HG03103 (cell line): ENCODE results near the gene BRINP3.

Experiments used
- ATAC-seq: cut with Tn5 transposase; IDR thresholded peaks from one replicate; pipeline ENCODE4 v1.9.1; 2021; ENCODE audit warnings: low read depth; ENCODE audit not compliant: unreplicated experiment

Gene BRINP3

GRCh38 chr1:190327271-190327670 lies 150.4 kb downstream of the BRINP3 start:
- ATAC-seq, result no peak

- ATAC-seq, result no peak
Measured at GRCh38 chr1:190323530-190323929, 154.1 kb downstream of the BRINP3 start.

DNA sequence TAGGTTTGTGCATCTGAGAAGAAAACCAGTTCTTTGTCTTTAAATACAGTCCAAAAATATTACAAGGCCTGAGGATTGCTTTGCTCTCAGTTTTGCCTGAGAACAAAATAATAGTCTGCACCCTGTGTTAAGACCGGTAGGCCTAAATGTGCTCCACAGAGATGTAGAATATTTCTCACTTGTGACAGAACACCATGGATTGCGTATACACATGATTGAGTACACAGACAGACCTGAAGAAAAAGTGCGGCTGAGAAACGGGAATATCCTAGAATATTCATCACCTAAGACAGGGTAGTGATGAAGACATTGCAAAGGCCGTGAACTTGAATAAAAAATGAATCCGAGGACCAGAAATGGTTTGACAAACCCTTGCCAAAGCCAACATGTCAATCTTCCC lies 155.4 kb downstream of the BRINP3 start:
- no peak for ATAC-seq

- ATAC-seq, result no peak
Measured at GRCh38 chr1:190320952-190321351, 156.7 kb downstream of the BRINP3 start.

GRCh38 chr1:190312763-190313162 lies 164.9 kb downstream of the BRINP3 start:
- no peak for ATAC-seq

DNA sequence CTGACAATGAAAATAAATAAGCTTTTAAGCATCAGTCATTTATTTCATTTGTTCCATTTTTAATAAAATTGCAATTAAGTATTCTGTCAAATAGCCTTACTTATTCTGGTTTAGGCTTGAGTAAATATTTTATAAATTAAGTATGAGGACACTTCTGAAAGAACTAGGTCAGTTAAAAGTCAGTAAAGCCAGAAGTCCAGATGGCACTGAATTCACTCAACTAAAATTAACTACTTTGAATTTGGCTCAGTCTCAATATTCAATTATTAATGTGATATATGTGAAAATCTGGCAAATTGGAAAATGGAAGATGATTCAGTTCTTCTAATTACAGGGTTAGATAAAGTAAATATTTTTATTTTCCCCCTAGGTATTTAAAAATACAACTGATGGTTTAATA lies 174.2 kb downstream of the BRINP3 start:
- ATAC-seq, result no peak

DNA sequence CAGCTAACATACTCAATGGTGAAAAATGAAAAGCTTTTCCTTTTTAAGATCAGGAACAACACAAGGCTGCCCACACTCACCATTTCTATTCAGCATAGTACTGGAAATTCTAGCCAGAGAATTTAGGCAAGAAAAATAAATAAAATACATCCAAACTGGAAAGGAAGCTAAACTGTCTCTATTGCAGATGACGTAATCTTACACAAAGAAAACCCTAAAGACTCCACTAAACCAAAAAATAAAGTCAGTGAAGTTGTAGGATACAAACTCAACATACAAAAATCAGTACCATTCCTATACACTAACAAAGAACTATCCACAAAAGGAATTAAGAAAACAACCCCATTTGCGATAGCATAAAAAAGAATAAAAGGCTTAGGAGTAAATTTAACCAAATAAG lies 181.2 kb downstream of the BRINP3 start:
- no peak for ATAC-seq

GRCh38 chr1:190289897-190290296 lies 187.8 kb downstream of the BRINP3 start:
- no peak for ATAC-seq

GRCh38 chr1:190286111-190286510 lies 191.6 kb downstream of the BRINP3 start:
- ATAC-seq, result no peak

DNA sequence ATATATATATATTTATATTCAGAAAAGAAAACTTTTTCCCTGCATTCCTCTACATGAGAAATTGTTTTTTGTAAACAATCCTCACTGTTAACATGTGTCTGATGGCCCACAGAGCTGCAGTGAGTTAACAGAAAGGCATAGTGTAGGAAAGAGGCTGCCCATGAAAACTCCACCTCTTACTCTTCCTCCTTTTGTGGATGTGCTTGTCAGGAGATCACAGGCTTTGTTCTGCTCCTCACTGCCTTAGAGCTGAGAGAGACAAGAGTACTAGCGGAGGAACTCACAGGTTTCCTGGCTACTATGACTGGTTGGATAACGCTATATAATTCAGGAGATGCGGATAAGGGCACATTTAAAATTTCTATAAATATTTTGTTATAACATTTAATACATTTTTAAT lies 200.6 kb downstream of the BRINP3 start:
- no peak for ATAC-seq

DNA sequence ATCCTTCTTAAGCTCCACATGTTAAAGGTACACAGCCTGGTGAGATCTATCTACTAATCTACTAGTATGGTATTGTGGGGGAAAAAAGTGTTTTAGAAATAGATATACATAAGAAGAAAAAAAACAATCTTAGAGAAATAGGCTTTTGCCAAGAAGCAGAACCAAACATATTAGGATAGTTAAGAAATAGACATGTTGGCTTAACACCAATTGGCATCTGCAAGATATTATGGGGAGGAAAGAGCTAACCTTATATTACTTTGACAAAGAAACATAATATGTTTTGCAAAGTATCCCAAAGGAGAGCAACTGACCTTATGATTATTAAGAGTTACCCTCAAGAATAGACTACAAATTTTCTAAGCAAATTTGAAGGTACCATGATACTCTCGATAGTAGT lies 202.9 kb downstream of the BRINP3 start:
- ATAC-seq, result no peak

DNA sequence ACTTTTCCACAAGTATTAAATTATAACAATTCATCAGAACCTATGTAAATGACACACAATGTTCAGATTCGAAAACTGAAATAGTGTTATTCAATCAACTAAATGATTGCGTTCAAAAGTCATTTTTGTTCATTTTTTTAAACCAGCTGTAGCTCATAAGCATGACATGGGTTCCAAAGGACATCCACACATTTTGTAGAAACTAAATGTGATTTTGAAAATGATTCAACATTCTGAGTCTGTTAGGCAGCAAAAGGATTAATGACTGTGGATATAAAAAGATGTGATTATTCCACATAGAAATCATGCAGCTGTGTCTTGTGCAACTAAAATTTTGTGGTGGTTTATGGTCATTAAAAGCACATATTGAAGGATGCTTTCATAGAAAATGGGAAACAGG lies 204.5 kb downstream of the BRINP3 start:
- no peak for ATAC-seq

GRCh38 chr1:190262538-190262937 lies 215.1 kb downstream of the BRINP3 start:
- no peak for ATAC-seq

GRCh38 chr1:190259424-190259823 lies 218.2 kb downstream of the BRINP3 start:
- ATAC-seq, result no peak

- ATAC-seq, result no peak
Measured at GRCh38 chr1:190258003-190258402, 219.7 kb downstream of the BRINP3 start.

DNA sequence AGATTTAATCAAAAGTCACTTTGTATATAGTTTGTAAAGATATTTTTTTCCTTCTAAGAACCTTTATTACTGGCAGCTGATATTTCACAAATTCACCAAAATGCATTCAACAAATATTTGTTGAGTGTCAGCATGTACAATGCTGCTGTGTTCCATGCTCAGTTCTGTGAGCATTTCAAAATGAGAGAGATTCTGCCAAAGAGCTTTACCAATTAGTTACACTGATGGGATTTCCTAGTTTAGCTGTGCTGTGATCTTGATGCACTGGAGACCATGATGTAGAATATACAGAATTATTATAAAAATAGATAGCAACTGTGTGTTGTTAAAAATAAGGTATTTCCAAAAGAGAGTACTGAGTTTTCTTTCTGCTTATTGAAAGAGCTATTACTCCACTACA lies 225.6 kb downstream of the BRINP3 start:
- no peak for ATAC-seq

GRCh38 chr1:190250368-190250767 lies 227.3 kb downstream of the BRINP3 start:
- ATAC-seq, result no peak

GRCh38 chr1:190244406-190244805 lies 233.3 kb downstream of the BRINP3 start:
- ATAC-seq, result no peak

DNA sequence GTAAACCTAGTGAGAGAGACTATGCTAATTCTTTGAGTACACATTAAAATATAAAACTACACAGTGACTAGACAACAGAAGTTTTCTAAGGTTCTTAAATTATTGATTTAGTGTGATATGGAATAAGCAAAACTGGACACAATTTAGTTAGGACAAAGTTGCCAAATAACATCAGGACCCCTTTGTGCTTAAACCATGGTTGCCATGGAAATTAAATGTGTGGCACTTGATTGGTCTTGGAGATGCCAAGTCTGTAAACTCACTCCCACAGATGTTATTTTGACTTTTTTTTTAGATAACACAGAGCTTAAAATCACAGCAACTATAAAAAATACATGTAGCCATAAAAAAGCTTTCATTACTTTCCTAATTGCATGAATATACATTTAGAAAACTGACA lies 234.6 kb downstream of the BRINP3 start:
- no peak for ATAC-seq

- no peak for ATAC-seq
Measured at GRCh38 chr1:190226006-190226405, 251.7 kb downstream of the BRINP3 start.

GRCh38 chr1:190212450-190212849 lies 265.2 kb downstream of the BRINP3 start:
- ATAC-seq, result no peak

- ATAC-seq, result no peak
Measured at GRCh38 chr1:190207733-190208132, 269.9 kb downstream of the BRINP3 start.

GRCh38 chr1:190205713-190206112 lies 272.0 kb downstream of the BRINP3 start:
- no peak for ATAC-seq

DNA sequence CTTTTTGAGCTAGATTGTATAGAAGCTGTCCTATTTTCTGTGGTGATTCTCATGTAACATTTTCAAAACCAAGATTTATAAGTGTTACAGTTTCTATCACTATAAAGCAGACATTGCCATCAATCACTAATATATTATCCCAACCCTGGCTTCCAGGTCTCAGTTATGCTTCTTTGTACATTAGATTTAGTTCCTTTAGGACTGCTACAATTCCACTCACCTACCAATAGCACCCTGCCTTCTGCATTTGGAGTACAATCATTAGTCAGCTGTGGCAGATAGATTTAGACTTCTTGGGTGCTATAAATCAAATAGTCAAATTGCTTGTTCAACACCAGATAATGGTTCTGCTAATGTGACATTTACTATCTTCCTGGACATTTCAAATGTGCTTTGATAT lies 281.6 kb downstream of the BRINP3 start:
- ATAC-seq, result no peak
